GM21526 (cell line): ENCODE results near the gene ELANE.

Experiments
- ATAC-seq: cut with Tn5 transposase; IDR thresholded peaks from one replicate; pipeline ENCODE4 v1.9.1; 2021; ENCODE audit warnings: moderate library complexity; ENCODE audit not compliant: unreplicated experiment, low FRiP score

Gene ELANE

DNA sequence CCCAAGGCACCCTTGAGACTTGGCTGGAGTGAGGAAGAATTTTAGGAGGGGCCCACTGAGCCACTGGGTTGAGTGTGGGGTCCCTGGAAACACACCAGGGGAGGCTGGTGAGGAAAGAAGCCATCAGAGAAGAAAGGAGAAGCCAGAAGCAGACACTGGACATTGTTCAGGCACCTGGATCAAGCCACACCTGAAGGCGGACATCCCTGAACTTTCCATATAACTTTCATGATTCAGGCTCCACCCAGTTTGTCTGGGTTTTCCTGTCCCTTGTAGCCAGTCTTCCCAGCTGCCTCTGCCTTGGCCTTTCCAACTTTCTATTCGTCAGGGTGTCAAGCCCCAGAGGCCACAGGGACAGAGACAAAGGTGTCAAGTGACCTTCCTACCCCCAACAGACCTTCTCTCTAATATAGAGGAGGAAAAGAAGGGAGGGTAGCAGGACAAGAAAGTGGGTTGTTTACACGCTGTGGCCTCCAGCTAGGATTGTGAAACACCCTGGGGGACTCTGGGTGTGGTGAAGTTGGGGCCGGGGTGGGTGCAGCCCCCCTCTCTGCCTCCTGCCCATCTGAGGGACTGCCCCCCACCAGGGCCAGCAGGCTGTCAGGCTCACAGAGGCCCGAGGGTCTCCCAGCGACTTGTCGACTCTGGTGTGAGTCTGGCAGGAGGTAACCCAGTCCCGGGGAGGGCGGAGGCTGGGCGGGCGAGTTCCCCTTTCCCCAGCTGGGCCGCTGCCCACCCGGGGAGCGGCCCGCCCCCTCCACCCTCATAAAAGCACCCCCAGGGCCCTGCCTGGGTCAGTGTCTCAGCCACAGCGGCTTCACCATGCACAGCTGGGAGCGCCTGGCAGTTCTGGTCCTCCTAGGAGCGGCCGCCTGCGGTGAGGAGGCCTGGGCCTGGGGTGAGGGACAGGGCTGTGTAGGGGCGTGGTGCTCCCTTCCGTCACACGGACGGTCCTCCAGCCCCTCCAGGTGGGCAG lies 7.1 kb downstream of the ELANE start, which contains the start of gene CFD:
TSS of gene CFD (plus strand) at position 797 of the 976 bp plus-strand sequence. CDS start at position 823, 26 bp downstream.
- no peak for ATAC-seq

DNA sequence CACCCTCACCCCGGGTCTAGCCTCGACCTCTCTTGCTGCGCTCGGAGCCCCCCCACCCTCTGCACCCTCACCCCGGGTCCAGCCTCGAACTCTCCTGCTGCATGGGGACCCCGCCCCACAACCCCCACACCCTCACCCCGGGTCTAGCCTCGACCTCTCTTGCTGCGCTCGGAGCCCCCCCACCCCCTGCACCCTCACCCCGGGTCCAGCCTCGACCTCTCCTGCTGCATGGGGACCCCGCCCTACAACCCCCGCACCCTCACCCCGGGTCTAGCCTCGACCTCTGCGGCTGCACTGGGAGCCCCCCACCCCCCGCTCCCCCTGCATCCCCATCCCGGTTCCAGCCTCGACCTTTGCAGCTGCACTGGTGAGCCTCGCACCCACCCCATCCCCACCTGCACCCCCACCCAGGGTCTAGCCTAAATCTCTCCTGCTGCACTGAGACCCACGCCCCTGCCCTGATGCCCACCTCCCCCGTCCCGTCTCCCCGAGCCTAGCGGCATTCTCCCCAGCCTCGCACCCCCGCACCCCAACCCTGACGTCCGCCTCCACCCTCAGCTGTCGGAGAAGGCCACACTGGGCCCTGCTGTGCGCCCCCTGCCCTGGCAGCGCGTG lies 9.1 kb downstream of the ELANE start:
- ATAC-seq, result no peak

DNA sequence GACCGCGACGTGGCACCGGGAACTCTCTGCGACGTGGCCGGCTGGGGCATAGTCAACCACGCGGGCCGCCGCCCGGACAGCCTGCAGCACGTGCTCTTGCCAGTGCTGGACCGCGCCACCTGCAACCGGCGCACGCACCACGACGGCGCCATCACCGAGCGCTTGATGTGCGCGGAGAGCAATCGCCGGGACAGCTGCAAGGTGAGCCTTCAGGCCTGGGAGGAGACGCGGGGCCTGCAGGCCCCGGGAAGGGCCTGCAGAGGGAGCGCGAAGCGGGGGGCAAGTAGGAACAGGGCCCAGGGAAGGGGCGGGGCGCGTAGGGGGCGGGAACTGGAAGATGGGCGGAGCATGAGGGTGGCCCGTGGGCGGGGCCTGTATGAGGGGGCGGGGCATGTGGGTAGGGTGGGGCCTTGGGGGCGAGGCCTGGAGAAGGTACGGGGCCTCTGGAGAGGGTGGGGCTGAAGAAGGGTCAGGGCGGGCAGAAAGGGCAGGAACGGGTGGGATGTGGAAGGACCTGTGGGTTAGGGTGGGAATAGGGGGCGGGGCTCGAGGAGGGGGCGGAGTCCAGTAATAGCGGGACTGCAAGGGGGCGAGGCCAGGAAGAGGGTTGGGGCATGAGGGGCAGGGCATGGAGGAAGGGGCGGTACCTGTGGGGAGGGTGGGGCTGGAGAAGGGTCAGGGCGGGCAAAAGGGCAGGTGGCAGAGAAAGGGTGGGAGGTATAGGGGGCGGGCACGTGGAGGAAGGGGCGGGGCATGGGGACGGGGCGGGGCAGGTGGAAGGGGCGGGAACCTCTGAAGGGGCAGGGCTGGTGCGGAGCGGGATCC lies 9.9 kb downstream of the ELANE start:
- no peak for ATAC-seq

DNA sequence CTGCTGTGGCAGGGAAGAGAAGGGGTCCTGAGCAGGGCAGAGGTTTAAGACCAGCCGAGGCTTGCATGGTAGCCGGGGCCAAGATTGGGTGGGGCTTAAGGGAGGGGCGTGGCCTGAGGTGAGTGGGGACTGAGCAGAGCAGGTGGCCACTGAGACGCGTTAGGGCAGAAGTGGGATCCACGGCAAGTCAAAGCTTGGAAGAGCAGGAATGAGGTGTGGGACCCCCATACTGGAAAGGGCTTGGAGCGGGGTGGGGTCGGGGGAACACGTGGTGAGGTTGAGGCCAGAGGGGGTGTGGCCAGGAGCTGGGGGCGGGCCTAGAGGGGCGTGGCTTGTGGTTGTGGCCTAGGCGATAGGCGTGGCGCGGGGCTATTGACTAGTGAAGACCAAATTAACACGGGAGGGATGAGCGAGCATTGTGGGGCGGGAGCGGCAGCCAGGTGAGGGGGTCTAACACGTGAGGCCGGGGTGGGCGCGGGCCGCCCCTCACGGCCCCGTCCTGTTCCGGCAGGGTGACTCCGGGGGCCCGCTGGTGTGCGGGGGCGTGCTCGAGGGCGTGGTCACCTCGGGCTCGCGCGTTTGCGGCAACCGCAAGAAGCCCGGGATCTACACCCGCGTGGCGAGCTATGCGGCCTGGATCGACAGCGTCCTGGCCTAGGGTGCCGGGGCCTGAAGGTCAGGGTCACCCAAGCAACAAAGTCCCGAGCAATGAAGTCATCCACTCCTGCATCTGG lies 10.6 kb downstream of the ELANE start:
- ATAC-seq, result no peak

DNA sequence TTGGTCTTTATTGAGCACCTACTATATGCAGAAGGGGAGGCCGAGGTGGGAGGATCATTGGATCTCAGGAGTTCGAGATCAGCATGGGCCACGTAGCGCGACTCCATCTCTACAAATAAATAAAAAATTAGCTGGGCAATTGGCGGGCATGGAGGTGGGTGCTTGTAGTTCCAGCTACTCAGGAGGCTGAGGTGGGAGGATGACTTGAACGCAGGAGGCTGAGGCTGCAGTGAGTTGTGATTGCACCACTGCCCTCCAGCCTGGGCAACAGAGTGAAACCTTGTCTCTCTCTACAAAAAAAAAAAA lies 11.2 kb downstream of the ELANE start:
- no peak for ATAC-seq

DNA sequence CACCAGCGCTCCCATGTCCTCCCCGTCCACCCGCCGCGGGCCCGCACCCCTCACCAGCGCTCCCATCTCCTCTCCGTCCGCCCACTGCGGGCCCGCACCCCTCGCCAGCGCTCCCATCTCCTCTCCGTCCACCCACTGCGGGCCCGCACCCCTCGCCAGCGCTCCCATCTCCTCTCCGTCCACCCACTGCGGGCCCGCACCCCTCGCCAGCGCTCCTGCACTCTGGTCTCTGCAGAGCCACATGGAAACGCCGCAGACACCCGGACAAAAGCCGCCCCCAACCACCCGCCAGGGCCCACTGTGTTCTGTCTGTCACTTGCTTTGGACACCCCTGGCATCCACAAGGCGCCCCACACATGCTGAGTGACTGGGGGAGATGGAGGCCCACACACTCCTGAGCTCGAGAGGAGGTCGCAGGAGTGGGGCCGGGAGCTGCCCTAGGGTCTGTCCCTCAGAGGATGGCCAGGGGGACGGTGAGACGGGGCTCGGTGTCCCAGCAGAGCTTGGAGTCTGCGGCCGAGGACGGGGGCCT lies 14.7 kb downstream of the ELANE start:
- ATAC-seq, result no peak

DNA sequence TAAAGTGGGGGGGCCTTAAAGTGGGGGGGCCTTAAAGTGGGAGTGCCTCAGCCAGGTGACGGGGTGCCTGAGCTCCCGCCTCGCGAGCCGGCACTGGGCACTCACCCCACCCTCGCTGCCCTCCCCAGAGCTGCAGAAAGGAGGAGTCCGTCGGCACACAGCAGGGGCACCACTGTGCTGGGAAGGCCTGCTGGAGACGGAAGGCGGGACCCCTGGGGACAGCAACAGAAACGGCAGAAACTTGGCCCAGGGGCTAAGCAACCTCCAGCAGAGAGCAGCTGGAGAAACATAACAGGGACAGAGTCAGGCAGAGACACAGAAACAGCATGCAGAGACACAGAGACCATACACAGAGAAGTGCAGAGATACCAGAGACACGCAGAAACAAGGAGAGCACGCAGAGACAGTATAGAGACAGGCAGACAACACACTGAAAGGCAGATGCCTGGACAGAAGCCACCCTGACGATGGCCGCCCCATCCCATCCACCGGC lies 15.2 kb downstream of the ELANE start:
- ATAC-seq, result no peak

DNA sequence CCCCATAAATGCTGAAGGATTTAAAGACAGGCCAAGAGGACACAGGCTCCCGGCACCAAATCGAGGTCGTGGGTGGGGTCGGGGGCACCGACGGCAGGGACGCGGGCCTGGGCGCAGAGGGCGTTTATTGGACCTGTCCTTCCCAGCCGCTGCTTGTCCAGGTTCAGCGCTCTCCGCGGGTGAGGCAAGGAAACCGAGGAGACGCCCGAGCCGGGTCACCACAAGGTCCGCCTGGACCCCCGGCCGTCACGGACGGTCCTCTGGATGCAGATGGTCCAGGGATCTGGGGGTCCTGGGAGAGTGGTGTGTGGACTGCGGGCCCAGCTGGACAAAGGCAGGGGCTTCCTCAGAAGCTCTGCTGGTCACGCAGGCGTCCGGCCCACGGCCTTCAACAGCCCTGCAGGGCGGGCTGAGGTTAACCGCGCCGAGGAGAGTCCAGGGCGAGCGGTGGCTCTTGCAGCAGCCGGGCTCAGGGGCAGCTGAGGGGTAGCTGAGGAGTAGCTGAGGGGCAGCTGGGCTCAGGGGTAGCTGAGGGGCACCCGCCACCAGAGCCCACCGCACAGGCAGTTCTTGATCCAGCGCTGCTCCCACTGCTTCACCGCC lies 15.9 kb downstream of the ELANE start:
- ATAC-seq, result no peak

DNA sequence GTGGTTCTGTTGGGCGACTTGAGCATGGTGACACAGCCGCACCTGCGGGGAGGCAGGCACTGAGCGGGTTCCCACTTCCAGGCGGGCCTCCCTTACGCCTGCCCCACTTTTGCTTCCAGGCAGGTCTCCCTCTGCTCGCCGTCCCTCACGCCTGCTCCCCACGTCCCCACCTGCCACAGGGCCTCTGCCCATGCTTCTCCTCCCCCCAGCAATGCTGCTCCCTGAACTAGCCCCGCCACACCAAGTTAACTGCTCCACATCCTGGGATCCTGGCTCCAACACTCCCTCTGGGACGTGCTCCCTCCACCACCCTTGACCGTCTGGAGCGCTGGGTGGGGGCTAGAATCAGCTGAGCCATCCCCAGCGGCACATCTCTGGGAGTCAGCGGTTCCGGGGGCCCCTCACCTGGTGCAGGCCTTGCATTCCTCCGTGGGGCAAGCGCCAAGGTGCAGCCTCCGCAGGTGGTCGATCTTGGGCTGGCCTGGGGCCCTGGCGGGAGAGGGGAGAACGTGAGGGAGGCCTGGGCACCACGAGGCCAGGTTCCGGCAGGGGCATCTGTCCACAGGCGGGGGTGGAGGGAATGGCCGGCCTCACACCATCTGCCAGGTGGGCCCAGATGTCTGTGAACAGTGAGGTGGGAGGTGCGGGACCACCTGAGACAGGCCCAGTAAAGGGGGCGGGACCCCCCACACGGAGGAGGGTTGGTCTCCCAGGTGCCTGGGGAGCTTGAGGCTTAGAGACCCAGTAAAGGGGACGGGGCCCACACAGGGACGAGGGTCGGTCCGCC lies 16.5 kb downstream of the ELANE start:
- ATAC-seq, result no peak

DNA sequence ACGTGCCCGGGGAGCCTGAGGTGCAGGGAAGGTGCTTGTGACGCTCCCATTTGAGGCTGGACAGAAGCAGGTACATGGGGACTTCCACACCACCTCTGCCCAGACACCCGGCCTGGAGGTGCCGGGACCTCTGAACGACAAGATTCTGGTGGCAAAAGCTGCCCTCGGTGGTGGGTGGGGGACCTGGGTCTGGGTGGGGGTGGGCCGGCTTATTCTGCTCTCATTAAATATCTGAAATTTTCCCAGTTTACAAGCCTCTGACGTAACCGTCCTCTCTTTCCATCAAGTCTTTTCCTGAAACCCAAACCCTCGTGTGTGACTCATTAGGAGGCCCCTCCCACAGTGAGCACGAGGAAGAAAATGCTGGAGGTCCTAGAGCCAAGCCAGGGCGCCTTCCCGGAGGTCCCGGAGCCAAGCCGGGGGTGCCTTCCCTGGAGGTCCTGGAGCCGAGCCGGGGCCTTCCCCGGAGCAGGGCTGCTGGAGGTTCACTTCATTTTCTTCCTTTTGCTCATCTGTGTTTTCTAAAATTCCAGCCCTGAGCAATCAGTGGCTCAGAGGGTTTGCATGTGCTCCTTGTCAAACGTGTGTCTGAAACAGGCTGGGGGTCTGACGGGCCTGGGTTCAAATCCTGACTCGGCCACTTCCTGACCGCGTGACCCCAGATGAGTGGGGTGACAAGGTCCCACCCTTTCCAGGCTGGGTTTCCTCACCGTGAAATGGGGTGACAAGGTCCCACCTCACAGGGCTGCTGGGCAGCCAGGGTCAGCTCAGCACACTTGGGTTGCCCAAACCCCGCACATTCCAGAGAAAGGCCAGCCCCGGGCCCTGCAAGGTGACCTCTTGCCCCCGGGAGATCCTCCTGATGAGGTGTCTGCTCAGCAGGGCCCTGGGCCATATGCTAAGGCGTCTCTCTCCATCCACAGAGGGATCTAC lies 17.4 kb downstream of the ELANE start:
- ATAC-seq, result no peak

DNA sequence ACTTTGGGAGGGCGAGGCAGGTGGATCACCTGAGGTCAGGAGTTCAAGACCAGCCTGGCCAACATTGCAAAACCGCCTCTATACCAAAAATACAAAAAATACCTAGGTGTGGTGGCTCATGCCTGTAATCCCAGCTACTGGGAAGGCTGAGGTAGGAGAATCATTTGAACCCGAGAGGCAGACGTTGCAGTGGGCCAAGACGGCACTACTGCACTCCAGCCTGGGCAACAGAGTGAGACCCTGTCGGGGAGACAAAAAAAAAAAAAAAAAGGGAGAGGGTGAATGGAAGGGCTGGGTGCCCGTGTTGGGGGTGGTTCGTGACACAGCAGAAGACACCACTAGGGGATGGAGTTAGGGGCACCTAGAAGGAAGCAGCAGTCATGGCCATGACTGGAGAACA lies 18.2 kb downstream of the ELANE start:
- ATAC-seq, result no peak

DNA sequence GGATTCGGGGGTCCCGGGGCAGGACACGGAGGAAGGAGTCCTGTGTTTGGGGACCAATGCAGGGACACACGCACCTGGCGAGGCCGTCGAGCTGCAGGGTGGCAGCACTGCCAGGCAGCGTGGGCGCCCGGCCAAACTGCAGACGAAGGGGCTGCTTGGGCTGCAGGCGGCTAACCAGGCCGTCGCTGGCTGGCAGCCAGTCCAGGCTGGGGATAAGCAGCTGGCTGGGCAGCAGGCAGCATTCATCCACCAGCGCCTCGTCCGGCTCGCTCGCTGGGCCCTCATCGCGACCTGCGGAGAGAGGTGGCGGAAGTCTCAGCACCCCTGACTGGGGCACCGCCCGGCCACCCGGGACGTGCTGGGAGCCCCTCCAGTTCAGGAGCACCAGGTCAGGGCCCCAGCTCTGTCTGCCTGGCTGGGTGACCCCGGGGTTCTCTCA lies 18.9 kb downstream of the ELANE start:
- no peak for ATAC-seq

DNA sequence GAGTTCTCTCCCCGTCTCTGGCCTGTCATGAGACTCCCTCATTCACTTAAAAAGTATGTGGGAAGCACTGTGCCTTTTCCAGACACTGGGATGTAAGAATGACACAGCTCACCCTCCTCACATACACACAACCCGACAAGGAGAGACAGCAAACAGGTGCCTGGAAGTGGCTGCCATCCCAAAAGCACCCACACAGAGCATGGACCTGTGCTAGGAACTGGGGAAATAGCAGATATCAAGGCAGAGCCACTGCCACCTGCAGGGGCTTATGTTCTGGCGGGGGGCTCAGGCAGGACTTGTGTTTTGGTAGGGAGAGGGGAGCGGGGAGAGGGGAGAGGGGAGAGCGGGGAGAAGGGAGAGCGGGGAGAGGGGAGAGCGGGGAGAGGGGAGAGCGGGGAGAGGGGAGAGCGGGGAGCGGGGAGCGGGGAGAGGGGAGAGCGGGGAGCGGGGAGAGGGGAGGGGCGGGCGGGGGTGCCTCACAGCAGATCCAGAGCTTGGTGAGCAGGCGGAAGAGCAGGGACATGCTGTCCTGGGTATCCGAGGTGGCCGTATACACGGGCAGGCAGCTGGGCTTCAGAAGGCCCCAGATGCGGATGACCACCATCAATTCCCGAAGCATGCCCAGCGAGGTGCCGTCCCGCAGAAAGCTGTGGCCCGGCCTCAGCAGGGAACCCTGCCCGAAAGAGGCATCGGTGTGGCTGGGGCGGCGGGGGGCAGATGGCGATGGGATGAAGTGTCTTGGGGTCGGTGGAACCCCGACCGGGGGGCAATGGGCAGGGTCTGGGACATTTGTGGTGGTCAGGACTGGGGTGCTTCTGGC lies 19.6 kb downstream of the ELANE start:
- no peak for ATAC-seq

DNA sequence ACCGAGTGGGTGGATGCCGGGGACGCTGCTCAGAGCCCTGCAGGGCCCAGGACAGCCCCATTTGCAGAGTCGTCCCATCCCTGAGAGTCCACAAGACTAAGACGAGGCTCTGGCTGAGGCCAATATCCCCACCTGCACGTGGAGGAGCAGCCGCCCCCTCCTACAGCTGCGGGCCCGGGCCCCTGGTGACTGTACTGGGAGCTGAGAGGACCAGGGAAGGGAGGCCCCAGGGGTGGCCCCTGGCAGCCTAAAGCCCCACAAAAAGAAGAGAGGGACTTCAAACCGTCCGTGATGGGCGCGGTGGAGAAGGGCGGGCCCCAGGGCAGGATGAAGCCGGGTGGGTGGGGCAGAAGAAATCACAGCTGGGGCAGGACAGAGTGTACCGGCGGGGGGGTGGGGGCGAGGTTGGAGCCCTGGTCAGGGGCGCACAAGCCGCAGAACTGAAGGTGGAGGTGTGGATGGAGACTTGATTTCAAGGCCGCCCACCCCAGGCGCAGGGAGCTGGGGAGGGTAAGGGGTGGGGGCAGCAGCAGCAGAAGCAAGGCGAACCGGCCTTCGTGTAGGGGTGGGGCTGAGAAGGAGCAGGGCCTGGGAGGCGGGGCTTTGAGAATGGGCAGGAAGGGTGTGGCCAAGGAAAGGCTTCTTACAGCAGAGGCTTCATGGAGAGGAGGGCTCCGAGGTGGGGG lies 20.3 kb downstream of the ELANE start:
- ATAC-seq, result no peak

DNA sequence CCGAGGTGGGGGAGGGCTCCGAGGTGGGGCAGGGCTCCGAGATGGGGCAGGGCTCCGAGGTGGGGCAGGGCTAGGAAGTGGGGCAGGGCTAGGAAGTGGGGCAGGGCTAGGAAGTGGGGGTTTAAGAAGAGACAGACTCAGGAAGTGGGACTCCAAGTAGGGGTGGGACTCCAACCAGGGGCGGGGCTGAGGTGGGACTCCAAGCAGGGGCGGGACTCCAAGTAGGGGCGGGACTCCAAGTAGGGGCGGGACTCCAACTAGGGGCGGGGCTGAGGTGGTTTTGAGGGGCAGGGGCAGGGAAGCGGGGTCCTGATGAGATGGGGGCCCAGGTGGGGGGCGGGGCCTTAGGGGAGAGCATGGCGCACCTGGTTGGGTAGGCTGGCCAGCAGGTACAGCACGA lies 21.0 kb downstream of the ELANE start:
- no peak for ATAC-seq

DNA sequence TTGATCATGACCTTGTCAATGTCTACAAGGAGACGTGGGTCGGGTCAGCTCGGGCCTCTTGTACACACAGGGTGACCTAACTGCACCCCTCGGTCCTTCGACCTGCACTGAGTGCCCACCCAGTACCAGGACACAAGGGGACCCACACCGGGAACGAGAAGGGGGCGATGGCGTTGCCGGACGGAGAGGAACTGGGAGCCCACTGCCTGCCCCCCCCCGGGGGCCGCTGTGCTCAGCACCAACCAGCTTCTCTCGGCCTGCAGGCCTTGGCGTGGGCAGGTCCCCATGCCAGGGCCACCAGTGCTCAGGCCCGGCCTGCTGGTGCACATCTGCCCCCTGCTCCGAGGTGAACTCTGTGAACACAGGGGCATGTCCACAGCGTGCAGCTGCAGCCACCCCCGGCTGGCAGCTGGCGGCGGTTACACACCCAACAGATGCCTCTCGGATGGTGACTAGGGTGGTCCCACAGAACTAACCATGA lies 21.5 kb downstream of the ELANE start:
- no peak for ATAC-seq
